Duodenal mucosa (tissue), 2 donors: Measurements from ENCODE around the gene KIR2DL1.
"Not testable (repeated sequence)": the region's sequence is repeated elsewhere in the genome, so short reads cannot be mapped to it uniquely, and the experiment has no call there.

Source experiments
- H3K27ac ChIP-seq: one replicate; pipeline ENCODE4 v1.7.0; 2013; ENCODE audit warnings: low read depth, low read length
- H3K27me3 ChIP-seq, 2 donors: one replicate each; pipeline ENCODE4 v1.7.0; 2013; ENCODE audit warnings: low read length in 2 of 2, control low read depth in 1 of 2; ENCODE audit not compliant: insufficient read depth in 2 of 2, control insufficient read depth in 1 of 2
- H3K36me3 ChIP-seq, 2 donors: one replicate each; pipeline ENCODE4 v1.7.0; 2013; ENCODE audit warnings: low read length in 2 of 2, control low read depth in 1 of 2; ENCODE audit not compliant: insufficient read depth in 2 of 2, control insufficient read depth in 1 of 2
- H3K4me1 ChIP-seq, 2 donors: one replicate each; pipeline ENCODE4 v1.7.0; 2013; ENCODE audit warnings: low read length in 2 of 2, control low read depth in 1 of 2; ENCODE audit not compliant: insufficient read depth in 2 of 2, control insufficient read depth in 1 of 2
- H3K4me3 ChIP-seq, 2 donors: one replicate each; pipeline ENCODE4 v1.7.0; 2013; ENCODE audit warnings: low read length in 2 of 2, low read depth in 1 of 2
- H3K9ac ChIP-seq, 2 donors: one replicate each; pipeline ENCODE4 v1.7.0; 2013; ENCODE audit warnings: low read length in 2 of 2, low read depth in 1 of 2
- H3K9me3 ChIP-seq, 2 donors: one replicate each; pipeline ENCODE4 v1.7.0; 2013; ENCODE audit warnings: low read length in 2 of 2, control low read depth in 1 of 2; ENCODE audit not compliant: control insufficient read depth in 1 of 2

The KIR2DL1 gene

GRCh38 chr19:54769646-54770045, at the start of gene KIR2DL1:
Gene KIR2DL1 (plus strand): TSS chr19:54769793. CDS start chr19:54769851, 58 bp downstream.
- H3K27me3 ChIP-seq, H3K4me1 ChIP-seq, H3K27ac ChIP-seq, H3K36me3 ChIP-seq, H3K9me3 ChIP-seq, H3K9ac ChIP-seq, H3K4me3 ChIP-seq: not testable (repeated sequence)

GRCh38 chr19:54724142-54724541, 45.5 kb upstream of the KIR2DL1 start, which contains the start of gene KIR3DL3:
Gene KIR3DL3 (plus strand): TSS chr19:54724442. CDS start chr19:54724497, 55 bp downstream.
- Histone ChIP-seq H3K27ac (no peak within 1 kb of the TSS), H3K4me1 (no peaks in the 10 kb centered on the region), H3K27me3 (no peaks in the 10 kb centered on the region), H3K36me3 (no peaks in the 10 kb centered on the region), H3K9ac (no peak within 1 kb of the TSS), H3K4me3 (no peak within 1 kb of the TSS), H3K9me3 (peaks cover 9 to 14% of the 10 kb centered on the region in 2 donors)

GRCh38 chr19:54724644-54725043, 44.9 kb upstream of the KIR2DL1 start:
- H3K27ac ChIP-seq: no peak overlapping the region
- peaks cover 9 to 14% of the 10 kb centered on the region in 2 donors for H3K9me3 ChIP-seq
- no peak overlapping the region for H3K4me3 ChIP-seq

GRCh38 chr19:54725321-54725720, 44.3 kb upstream of the KIR2DL1 start:
- H3K27me3 ChIP-seq: no peaks in the 10 kb centered on the region
- no peak overlapping the region for H3K4me3 ChIP-seq
- H3K36me3 ChIP-seq: no peaks in the 10 kb centered on the region
- H3K9ac ChIP-seq: no peak overlapping the region
- peaks cover 9 to 14% of the 10 kb centered on the region in 2 donors for H3K9me3 ChIP-seq
- no peaks in the 10 kb centered on the region for H3K4me1 ChIP-seq
- H3K27ac ChIP-seq: no peak overlapping the region

More at GRCh38 chr19:54724644-54725043, 44.9 kb upstream of the KIR2DL1 start:
- no peaks in the 10 kb centered on the region for H3K4me1 ChIP-seq
- no peaks in the 10 kb centered on the region for H3K36me3 ChIP-seq
- H3K9ac ChIP-seq: no peak overlapping the region
- H3K27me3 ChIP-seq: no peaks in the 10 kb centered on the region

GRCh38 chr19:54727562-54727961, 42.0 kb upstream of the KIR2DL1 start:
- Histone ChIP-seq H3K36me3 (no peaks in the 10 kb centered on the region), H3K4me3 (no peak overlapping the region), H3K27me3 (no peaks in the 10 kb centered on the region), H3K9ac (no peak overlapping the region), H3K27ac (no peak overlapping the region), H3K9me3 (peaks cover 4 to 5% of the 10 kb centered on the region in 2 donors), H3K4me1 (no peaks in the 10 kb centered on the region)

- Histone ChIP-seq H3K4me1 (no peaks in the 10 kb centered on the region), H3K9me3 (peaks cover 0 to 5% of the 10 kb centered on the region in 2 donors), H3K27ac (no peak overlapping the region), H3K27me3 (no peaks in the 10 kb centered on the region), H3K9ac (no peak overlapping the region), H3K4me3 (no peak overlapping the region), H3K36me3 (no peaks in the 10 kb centered on the region)
Measured at GRCh38 chr19:54728167-54728566, 41.4 kb upstream of the KIR2DL1 start.

GRCh38 chr19:54729416-54730188, 40.0 kb upstream of the KIR2DL1 start:
- Histone ChIP-seq H3K36me3 (no peaks in the 10 kb centered on the region), H3K4me1 (no peaks in the 10 kb centered on the region), H3K27ac (no peak overlapping the region), H3K9me3 (peaks cover 0 to 5% of the 10 kb centered on the region in 2 donors), H3K9ac (no peak overlapping the region), H3K27me3 (no peaks in the 10 kb centered on the region), H3K4me3 (no peak overlapping the region)

GRCh38 chr19:54731191-54731590, 38.4 kb upstream of the KIR2DL1 start:
- Histone ChIP-seq H3K9me3 (no peaks in the 10 kb centered on the region), H3K36me3 (no peaks in the 10 kb centered on the region), H3K4me1 (no peaks in the 10 kb centered on the region), H3K27ac (no peak overlapping the region), H3K27me3 (no peaks in the 10 kb centered on the region), H3K4me3 (no peak overlapping the region), H3K9ac (no peak overlapping the region)

- not testable (repeated sequence) for H3K9me3 ChIP-seq, H3K36me3 ChIP-seq, H3K9ac ChIP-seq, H3K27me3 ChIP-seq, H3K27ac ChIP-seq, H3K4me3 ChIP-seq, H3K4me1 ChIP-seq
Measured at GRCh38 chr19:54738306-54738705, 31.3 kb upstream of the KIR2DL1 start, which contains the start of gene KIR2DL3. Gene KIR2DL3 (plus strand): TSS chr19:54738513. CDS start chr19:54738546, 33 bp downstream.

- no peak overlapping the region for H3K9ac ChIP-seq
Measured at GRCh38 chr19:54738715-54739114, 30.9 kb upstream of the KIR2DL1 start.

More at GRCh38 chr19:54738715-54739114, 30.9 kb upstream of the KIR2DL1 start:
- H3K27me3 ChIP-seq: no peaks in the 10 kb centered on the region
- no peaks in the 10 kb centered on the region for H3K4me1 ChIP-seq
- no peak overlapping the region for H3K27ac ChIP-seq
- no peaks in the 10 kb centered on the region for H3K36me3 ChIP-seq
- H3K4me3 ChIP-seq: no peak overlapping the region
- no peaks in the 10 kb centered on the region for H3K9me3 ChIP-seq
